Measurements from ENCODE around the gene TPD52L1. TPM values are rescaled to one million over a fixed set of nuclear protein-coding genes. Genes with fewer than 3 reads are reported as not detected.

The TPD52L1 gene
- total and polyA plus RNA-seq, 2 of the 4 experiments (the other 2 are of a cell fraction): 10.2 to 13.5 TPM

GRCh38 chr6:125120054-125120590 is 33.5 kb upstream of the TPD52L1 start:
- no peak overlapping the region for H3K4me2 ChIP-seq (ENCODE audit: low read depth, low read length)
- no peak overlapping the region for H2AFZ ChIP-seq (replicated peaks; ENCODE audit: low read length, poor library complexity)
- H2BK20ac ChIP-seq (ENCODE audit: low read depth, low read length): no peak overlapping the region
- ChIA-PET CTCF (no interaction called here), POLR2A (ENCODE audit: unreplicated experiment) (interaction anchor here (0.6 kb wide), 1 partner anchor 41 kb away, joined by 5 read pairs; no protein-coding TSS in a partner anchor)
- no peak overlapping the region for H4K91ac ChIP-seq (ENCODE audit: insufficient read depth, low read depth, low read length)
- H3K14ac ChIP-seq (replicated peaks; ENCODE audit: low read depth, low read length): no peak overlapping the region
- no TSS peak for BruUV-seq (replicated peaks)
- no peak overlapping the region for H3K4ac ChIP-seq (ENCODE audit: low read depth, low read length)
- H3K9me3 ChIP-seq (ENCODE audit: control insufficient read depth, insufficient read depth, low read length): no peaks in the 10 kb centered on the region
- intact Hi-C loops (cut with micrococcal nuclease) (no loop called here), in situ Hi-C loops (cut with MboI; ENCODE audit: low sequenced_read_pairs) (loop anchor here (25.0 kb wide), 1 partner anchor 158 kb away; the partner anchor contains the start of gene RNF217), dilution Hi-C loops (cut with HindIII; ENCODE audit: low sequenced_read_pairs, unreplicated experiment) (no loop called here)
- H3K79me1 ChIP-seq (ENCODE audit: low read depth in 1 of 2, low read length in 2 of 2): no peaks in the 10 kb centered on the region
- WGBS, 2 experiments (ENCODE audit: extremely low coverage in 2 of 2, insufficient read length in 1 of 2): no CpG with 5 or more reads among the region's 3 CpGs
- H3K23ac ChIP-seq (ENCODE audit: low read depth, low read length): no peak overlapping the region
- H3K9me1 ChIP-seq (ENCODE audit: insufficient read depth, low read length): no peaks in the 10 kb centered on the region; the same call in 1 of the 2 replicates
- no peak for DNase-seq
- no peak overlapping the region for H2BK5ac ChIP-seq (ENCODE audit: low read depth, low read length, poor library complexity, severe bottlenecking)
- H4K5ac ChIP-seq (ENCODE audit: low read depth, low read length): no peak overlapping the region
- no peak overlapping the region for H4K8ac ChIP-seq (ENCODE audit: low read depth in 2 of 2, low read length in 2 of 2)
- H3K4me3 ChIP-seq (ENCODE audit: insufficient read depth, low read depth, low read length): no peak overlapping the region
- no peak overlapping the region for H2BK15ac ChIP-seq (ENCODE audit: low read depth, low read length)
- no peak overlapping the region for H2BK120ac ChIP-seq (ENCODE audit: low read depth, low read length)
- ATAC-seq (ENCODE audit: low read depth): no peak
- no peak overlapping the region for H3K18ac ChIP-seq (ENCODE audit: low read depth, low read length)
- H3K27me3 ChIP-seq (ENCODE audit: control insufficient read depth, insufficient read depth, low read length): no peaks in the 10 kb centered on the region
- no peak overlapping the region for H3K9ac ChIP-seq (ENCODE audit: low read depth, low read length)
- H2AK5ac ChIP-seq (ENCODE audit: low read depth, low read length): no peak overlapping the region
- no peak overlapping the region for H3K56ac ChIP-seq (ENCODE audit: extremely low read depth, insufficient read depth, low read length)
- no peak overlapping the region for H3K27ac ChIP-seq (ENCODE audit: insufficient read depth, low read length)
- no peak overlapping the region for H2AK9ac ChIP-seq (replicated peaks; ENCODE audit: low read depth, low read length, poor library complexity)
- TF ChIP-seq USF2 (IDR thresholded peaks at IDR 0.05; ENCODE audit: low read depth, low read length): no peak
- no peak for TF ChIP-seq POLR2A (IDR thresholded peaks at IDR 0.05; ENCODE audit: low read depth, low read length)
- no peak for TF ChIP-seq MAZ (IDR thresholded peaks at IDR 0.05; ENCODE audit: borderline replicate concordance, low read depth, low read length)
- TF ChIP-seq BHLHE40 (IDR thresholded peaks at IDR 0.05; ENCODE audit: low read depth, low read length): no peak
- no peak for TF ChIP-seq FOS (IDR thresholded peaks at IDR 0.05; ENCODE audit: low read depth, low read length)
- TF ChIP-seq CHD1 (IDR thresholded peaks at IDR 0.05; ENCODE audit: low read depth, low read length): no peak
- TF ChIP-seq SMC3 (IDR thresholded peaks at IDR 0.05; ENCODE audit: low read depth, low read length): no peak
- no peak for TF ChIP-seq CTCF (conservative IDR thresholded peaks at IDR 0.05; ENCODE audit: low read depth, low read length)
- TF ChIP-seq NFE2L2 (IDR thresholded peaks at IDR 0.05; ENCODE audit: low read depth, low read length): no peak
- no peak for TF ChIP-seq RAD21 (IDR thresholded peaks at IDR 0.05; ENCODE audit: low read length)
- no peak for TF ChIP-seq ELK1 (IDR thresholded peaks at IDR 0.05; ENCODE audit: borderline replicate concordance, low read depth, low read length)
- TF ChIP-seq MAFK (IDR thresholded peaks at IDR 0.05; ENCODE audit: low read depth, low read length): no peak
- TF ChIP-seq MXI1 (IDR thresholded peaks at IDR 0.05; ENCODE audit: borderline replicate concordance, low read depth, low read length): no peak
- TF ChIP-seq RCOR1 (IDR thresholded peaks at IDR 0.05; ENCODE audit: insufficient replicate concordance, low read length): no peak
- TF ChIP-seq RFX5 (IDR thresholded peaks at IDR 0.05; ENCODE audit: low read depth, low read length): no peak
- no peak for TF ChIP-seq CEBPB (IDR thresholded peaks at IDR 0.05; ENCODE audit: low read depth, low read length)
- H4K20me1 ChIP-seq (ENCODE audit: insufficient read depth, low read length): no peaks in the 10 kb centered on the region
- no peaks in the 10 kb centered on the region for H3K36me3 ChIP-seq (ENCODE audit: control insufficient read depth, insufficient read depth, low read length)
- H3K4me1 ChIP-seq (ENCODE audit: control insufficient read depth, insufficient read depth, low read length): peaks cover 1% of the 10 kb centered on the region; the same call in 1 of the 2 replicates

Data from IMR-90 (cell line).